GM12878 (cell line): ENCODE measurements around the gene GEMIN8. TPM values are rescaled to one million over a fixed set of nuclear protein-coding genes. Genes with fewer than 3 reads are reported as not detected.

Source experiments
- CBX3 ChIP-seq: fragments of 200-600 bp; sonication (generic); IDR thresholded peaks from 2 replicates; pipeline ENCODE4 v1.6.1; 2016; ENCODE audit warnings: low read depth, borderline replicate concordance
- CEBPB ChIP-seq, 2 experiments: fragments of 150-350 bp in 1 of 2; IDR thresholded peaks; 2 replicates each; pipeline ENCODE4 v1.6.1; 2012 to 2014; ENCODE audit warnings: low read depth in 2 of 2, low read length in 2 of 2, borderline replicate concordance in 1 of 2, inconsistent platforms in 1 of 2
- EGR1 ChIP-seq, 2 experiments: IDR thresholded peaks; 1 replicate in 1 of 2; 2 replicates in 1 of 2; pipeline ENCODE4 v1.6.1; 2011 to 2012; ENCODE audit warnings: low read depth in 2 of 2, low read length in 2 of 2, borderline replicate concordance in 1 of 2, mild to moderate bottlenecking in 1 of 2, moderate library complexity in 1 of 2
- MXI1 ChIP-seq: fragments of 150-350 bp; IDR thresholded peaks from 2 replicates; pipeline ENCODE4 v1.6.1; 2011; ENCODE audit warnings: low read depth, mild to moderate bottlenecking, inconsistent platforms, low read length, improper control_type of control experiment
- NBN ChIP-seq: fragments of 450-650 bp; IDR thresholded peaks from 2 replicates; pipeline ENCODE4 v1.6.1; 2016
- NFIC ChIP-seq: IDR thresholded peaks from 2 replicates; pipeline ENCODE4 v1.6.1; 2012; ENCODE audit warnings: low read depth, mild to moderate bottlenecking, inconsistent platforms, low read length, moderate library complexity
- RBBP5 ChIP-seq: fragments of 200-600 bp; sonication (generic); conservative IDR thresholded peaks from 2 replicates; pipeline ENCODE4 v1.6.1; 2016
- RCOR1 ChIP-seq: conservative IDR thresholded peaks from 2 replicates; pipeline ENCODE4 v1.6.1; 2012; ENCODE audit warnings: low read depth, low read length, improper control_type of control experiment
- RELA ChIP-seq: fragments of 450-650 bp; IDR thresholded peaks from 2 replicates; pipeline ENCODE4 v1.8.0; 2014; ENCODE audit warnings: borderline replicate concordance; ENCODE audit not compliant: partially characterized antibody
- SRF ChIP-seq, 2 experiments: IDR thresholded peaks; 2 replicates each; pipeline ENCODE4 v1.6.1; 2011; ENCODE audit warnings: low read depth in 2 of 2, low read length in 2 of 2, mild to moderate bottlenecking in 1 of 2, moderate library complexity in 1 of 2
- TCF7 ChIP-seq: IDR thresholded peaks from 2 replicates; pipeline ENCODE4 v1.6.1; 2014; ENCODE audit warnings: antibody characterized with exemption, borderline replicate concordance
- ZNF217 ChIP-seq: fragments of 450-650 bp; IDR thresholded peaks from 2 replicates; pipeline ENCODE4 v1.6.1; 2017; ENCODE audit warnings: antibody characterized with exemption, mild to moderate bottlenecking
- ZNF687 ChIP-seq: fragments of 450-650 bp; IDR thresholded peaks from 2 replicates; pipeline ENCODE4 v1.6.1; 2017; ENCODE audit warnings: mild to moderate bottlenecking, moderate library complexity
- ZZZ3 ChIP-seq: IDR thresholded peaks from 2 replicates; pipeline ENCODE4 v1.6.1; 2011; ENCODE audit warnings: low read depth; ENCODE audit not compliant: control insufficient read depth, insufficient read length
- polyA plus RNA-seq, 11 experiments: library from polyadenylated mRNA; depleted of rRNA in 4 of 11; unstranded in 6 of 11; stranded (reverse) in 5 of 11; fragments of >200 nt; fragmentation: Nextera tagmentation in 4 of 11; fragmentation: Illumina TruSeq in 1 of 11; extraction: Ambion mirVana in 4 of 11; extraction: Trizol in 1 of 11; gene quantifications; 1 replicate in 1 of 11; 2 replicates in 10 of 11; pipeline versions ENCODE4 v1.2.1 to v1.2.3, GENCODE V29; 2011 to 2016; ENCODE audit warnings: inconsistent platforms in 2 of 11, missing spikeins in 2 of 11, low read depth in 1 of 11
- total RNA-seq, 4 experiments: library from RNA; depleted of rRNA in 3 of 4; stranded (reverse); fragments of >200 nt in 3 of 4; fragmentation: Illumina TruSeq in 1 of 4; extraction: Trizol in 1 of 4; gene quantifications; 2 replicates each; pipeline versions ENCODE4 v1.2.1 to v1.2.3, GENCODE V29; 2013 to 2021
- TF ChIP-seq, protein P1 (sequence below): fragments of 150-350 bp; IDR thresholded peaks from 2 replicates; pipeline ENCODE4 v1.6.1; 2014; ENCODE audit warnings: mild to moderate bottlenecking, low read depth, low read length
- TF ChIP-seq, protein P2 (sequence below): fragments of 450-650 bp; IDR thresholded peaks from 2 replicates; pipeline ENCODE4 v1.6.1; 2016; ENCODE audit warnings: mild to moderate bottlenecking, moderate library complexity, borderline replicate concordance
- TF ChIP-seq, protein P3 (sequence below), 3 experiments: IDR thresholded peaks in 2 of 3; conservative IDR thresholded peaks in 1 of 3; 2 replicates each; pipeline ENCODE4 v1.5.1; 2011; ENCODE audit warnings: low read depth in 3 of 3, low read length in 3 of 3, mild to moderate bottlenecking in 3 of 3, control low read depth in 2 of 3, moderate library complexity in 2 of 3, inconsistent platforms in 1 of 3, mixed read lengths in 1 of 3; ENCODE audit not compliant: control insufficient read depth in 2 of 3, insufficient read depth in 1 of 3; ENCODE audit errors: extremely low read depth in 1 of 3

GEMIN8 gene
- total and polyA plus RNA-seq, 10 of the 15 experiments (the other 5 are each of a cell fraction or from before 2014, with no cell fraction given): 18.4 to 87.0 (median 27.7) TPM

DNA sequence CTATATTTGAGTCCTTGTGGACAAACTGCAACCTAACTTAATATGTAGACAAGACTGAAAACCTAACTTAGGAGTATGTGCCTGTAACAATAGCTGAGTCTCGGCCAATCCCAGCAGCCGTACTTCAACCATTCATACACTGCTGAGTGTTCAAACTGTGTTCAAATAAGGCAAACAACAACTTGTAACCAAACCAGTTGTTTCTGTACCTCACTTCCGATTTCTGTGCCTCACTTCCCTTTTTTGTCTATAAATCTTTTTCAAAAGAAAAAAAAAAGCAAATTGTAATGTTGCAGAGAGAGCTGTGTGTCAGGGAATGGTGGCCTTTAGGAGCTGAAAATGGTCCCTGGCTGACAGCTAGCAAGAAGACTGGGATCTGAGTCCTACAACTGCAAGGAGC lies 46.0 kb downstream of the GEMIN8 start (continued):
- no peak for TF ChIP-seq CBX3
- TF ChIP-seq SRF (IDR thresholded peaks at IDR 0.05; ENCODE audit: low read depth in 2 of 2, low read length in 2 of 2): peak; percentile 30 to 85; a peak in 2 of 4 replicates
- TF ChIP-seq RCOR1: no peak
- TF ChIP-seq ZNF687: no peak
- TF ChIP-seq, protein P1, sequence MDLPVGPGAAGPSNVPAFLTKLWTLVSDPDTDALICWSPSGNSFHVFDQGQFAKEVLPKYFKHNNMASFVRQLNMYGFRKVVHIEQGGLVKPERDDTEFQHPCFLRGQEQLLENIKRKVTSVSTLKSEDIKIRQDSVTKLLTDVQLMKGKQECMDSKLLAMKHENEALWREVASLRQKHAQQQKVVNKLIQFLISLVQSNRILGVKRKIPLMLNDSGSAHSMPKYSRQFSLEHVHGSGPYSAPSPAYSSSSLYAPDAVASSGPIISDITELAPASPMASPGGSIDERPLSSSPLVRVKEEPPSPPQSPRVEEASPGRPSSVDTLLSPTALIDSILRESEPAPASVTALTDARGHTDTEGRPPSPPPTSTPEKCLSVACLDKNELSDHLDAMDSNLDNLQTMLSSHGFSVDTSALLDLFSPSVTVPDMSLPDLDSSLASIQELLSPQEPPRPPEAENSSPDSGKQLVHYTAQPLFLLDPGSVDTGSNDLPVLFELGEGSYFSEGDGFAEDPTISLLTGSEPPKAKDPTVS: no peak
- no peak for TF ChIP-seq MXI1
- TF ChIP-seq ZNF217: no peak
- TF ChIP-seq NFIC: no peak
- no peak for TF ChIP-seq CEBPB (IDR thresholded peaks at IDR 0.05; ENCODE audit: borderline replicate concordance in 1 of 2, low read depth in 2 of 2, low read length in 2 of 2)
- TF ChIP-seq ZZZ3: no peak
- TF ChIP-seq, protein P2, sequence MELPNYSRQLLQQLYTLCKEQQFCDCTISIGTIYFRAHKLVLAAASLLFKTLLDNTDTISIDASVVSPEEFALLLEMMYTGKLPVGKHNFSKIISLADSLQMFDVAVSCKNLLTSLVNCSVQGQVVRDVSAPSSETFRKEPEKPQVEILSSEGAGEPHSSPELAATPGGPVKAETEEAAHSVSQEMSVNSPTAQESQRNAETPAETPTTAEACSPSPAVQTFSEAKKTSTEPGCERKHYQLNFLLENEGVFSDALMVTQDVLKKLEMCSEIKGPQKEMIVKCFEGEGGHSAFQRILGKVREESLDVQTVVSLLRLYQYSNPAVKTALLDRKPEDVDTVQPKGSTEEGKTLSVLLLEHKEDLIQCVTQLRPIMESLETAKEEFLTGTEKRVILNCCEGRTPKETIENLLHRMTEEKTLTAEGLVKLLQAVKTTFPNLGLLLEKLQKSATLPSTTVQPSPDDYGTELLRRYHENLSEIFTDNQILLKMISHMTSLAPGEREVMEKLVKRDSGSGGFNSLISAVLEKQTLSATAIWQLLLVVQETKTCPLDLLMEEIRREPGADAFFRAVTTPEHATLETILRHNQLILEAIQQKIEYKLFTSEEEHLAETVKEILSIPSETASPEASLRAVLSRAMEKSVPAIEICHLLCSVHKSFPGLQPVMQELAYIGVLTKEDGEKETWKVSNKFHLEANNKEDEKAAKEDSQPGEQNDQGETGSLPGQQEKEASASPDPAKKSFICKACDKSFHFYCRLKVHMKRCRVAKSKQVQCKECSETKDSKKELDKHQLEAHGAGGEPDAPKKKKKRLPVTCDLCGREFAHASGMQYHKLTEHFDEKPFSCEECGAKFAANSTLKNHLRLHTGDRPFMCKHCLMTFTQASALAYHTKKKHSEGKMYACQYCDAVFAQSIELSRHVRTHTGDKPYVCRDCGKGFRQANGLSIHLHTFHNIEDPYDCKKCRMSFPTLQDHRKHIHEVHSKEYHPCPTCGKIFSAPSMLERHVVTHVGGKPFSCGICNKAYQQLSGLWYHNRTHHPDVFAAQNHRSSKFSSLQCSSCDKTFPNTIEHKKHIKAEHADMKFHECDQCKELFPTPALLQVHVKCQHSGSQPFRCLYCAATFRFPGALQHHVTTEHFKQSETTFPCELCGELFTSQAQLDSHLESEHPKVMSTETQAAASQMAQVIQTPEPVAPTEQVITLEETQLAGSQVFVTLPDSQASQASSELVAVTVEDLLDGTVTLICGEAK: peak; percentile 51; the same call in 1 of the 2 replicates
- TF ChIP-seq TCF7: no peak
- no peak for TF ChIP-seq RBBP5
- no peak for TF ChIP-seq NBN
- TF ChIP-seq, protein P3, sequence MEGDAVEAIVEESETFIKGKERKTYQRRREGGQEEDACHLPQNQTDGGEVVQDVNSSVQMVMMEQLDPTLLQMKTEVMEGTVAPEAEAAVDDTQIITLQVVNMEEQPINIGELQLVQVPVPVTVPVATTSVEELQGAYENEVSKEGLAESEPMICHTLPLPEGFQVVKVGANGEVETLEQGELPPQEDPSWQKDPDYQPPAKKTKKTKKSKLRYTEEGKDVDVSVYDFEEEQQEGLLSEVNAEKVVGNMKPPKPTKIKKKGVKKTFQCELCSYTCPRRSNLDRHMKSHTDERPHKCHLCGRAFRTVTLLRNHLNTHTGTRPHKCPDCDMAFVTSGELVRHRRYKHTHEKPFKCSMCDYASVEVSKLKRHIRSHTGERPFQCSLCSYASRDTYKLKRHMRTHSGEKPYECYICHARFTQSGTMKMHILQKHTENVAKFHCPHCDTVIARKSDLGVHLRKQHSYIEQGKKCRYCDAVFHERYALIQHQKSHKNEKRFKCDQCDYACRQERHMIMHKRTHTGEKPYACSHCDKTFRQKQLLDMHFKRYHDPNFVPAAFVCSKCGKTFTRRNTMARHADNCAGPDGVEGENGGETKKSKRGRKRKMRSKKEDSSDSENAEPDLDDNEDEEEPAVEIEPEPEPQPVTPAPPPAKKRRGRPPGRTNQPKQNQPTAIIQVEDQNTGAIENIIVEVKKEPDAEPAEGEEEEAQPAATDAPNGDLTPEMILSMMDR (IDR thresholded peaks at IDR 0.05 in 2 of 3, conservative IDR thresholded peaks at IDR 0.05 in 1 of 3; ENCODE audit: control insufficient read depth in 2 of 3, extremely low read depth in 1 of 3, insufficient read depth in 1 of 3, low read depth in 3 of 3, low read length in 3 of 3): no peak
- no peak for TF ChIP-seq EGR1 (IDR thresholded peaks at IDR 0.05; ENCODE audit: borderline replicate concordance in 1 of 2, low read depth in 2 of 2, low read length in 2 of 2)
- no peak for TF ChIP-seq RELA
